RCC 7860 (cell line): Measurements from ENCODE around the gene CMC2.

Experiments used
- DNase-seq: peaks from one replicate; pipeline ENCODE4 v3.0.0-alpha.2; 2015; ENCODE audit warnings: low spot score
- FAIRE-seq: peaks from 2 replicates; lab custom pipeline; 2012; peaks lifted over from hg19 to GRCh38; lab: Jason Lieb, UNC

CMC2 gene

GRCh38 chr16:80938004-80938878 lies 68.4 kb downstream of the CMC2 start:
- DNase-seq (peak; percentile 14), FAIRE-seq (no peak)

- DNase-seq = no peak
- no peak for FAIRE-seq
Observed at GRCh38 chr16:80936410-80936809, 70.3 kb downstream of the CMC2 start.

GRCh38 chr16:80935691-80936090 lies 71.0 kb downstream of the CMC2 start:
- FAIRE-seq = no peak
- DNase-seq = no peak

GRCh38 chr16:80932708-80933095 lies 74.0 kb downstream of the CMC2 start:
- DNase-seq (peak; percentile 23), FAIRE-seq (no peak)

GRCh38 chr16:80931801-80932707 lies 74.6 kb downstream of the CMC2 start:
- no peak for FAIRE-seq
- no peak for DNase-seq

GRCh38 chr16:80924372-80924978 lies 82.2 kb downstream of the CMC2 start:
- no peak for FAIRE-seq
- peak; percentile 24 for DNase-seq

- FAIRE-seq = no peak
- DNase-seq = no peak
Observed at GRCh38 chr16:80923356-80923755, 83.3 kb downstream of the CMC2 start.
